Measurements from ENCODE around the gene HMHB1.
A peak's percentile ranks its signal among the peaks of the same experiment; 100 is the strongest.

DNA sequence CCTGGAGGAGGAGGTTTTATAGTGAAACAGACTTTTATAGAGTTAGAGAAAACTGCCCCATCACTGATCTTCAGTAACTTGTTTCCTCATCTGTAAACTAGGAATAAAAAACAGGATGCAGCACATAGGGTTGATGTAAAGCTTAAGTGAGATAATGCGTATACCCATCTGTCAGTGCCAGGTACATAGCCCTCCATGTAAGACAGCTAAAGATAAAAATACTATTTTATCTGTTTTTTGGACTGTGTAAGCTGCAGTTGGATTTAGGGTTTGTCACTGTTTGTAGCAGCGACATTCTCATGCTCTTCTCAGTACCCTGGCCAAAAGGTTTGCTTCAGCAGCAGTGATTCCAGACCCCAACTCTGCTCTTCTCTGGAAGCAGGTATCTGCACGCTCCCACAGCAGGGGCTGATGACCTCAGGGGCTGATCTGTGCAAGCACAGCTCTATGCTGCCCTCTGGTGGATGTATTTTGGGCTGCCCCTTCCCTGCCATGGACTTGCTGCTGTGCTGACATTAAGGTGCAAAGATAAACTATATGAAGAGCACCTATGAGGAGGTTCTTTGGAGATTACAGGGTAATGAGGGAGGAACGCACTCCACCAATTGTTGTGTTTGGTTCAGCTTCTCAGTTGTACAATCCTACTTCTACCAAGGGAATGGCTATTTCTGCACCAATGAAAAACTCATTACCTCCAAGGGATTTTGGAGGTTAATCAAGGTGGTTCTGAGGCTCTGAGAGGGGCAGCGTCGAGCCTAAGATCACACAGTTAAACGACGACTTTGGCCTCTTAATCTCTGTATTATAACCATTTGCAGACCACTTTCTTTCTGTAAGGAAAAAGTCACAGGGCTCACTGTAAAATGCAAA, 13.1 kb downstream of the HMHB1 start:
- TF ChIP-seq, protein P1, sequence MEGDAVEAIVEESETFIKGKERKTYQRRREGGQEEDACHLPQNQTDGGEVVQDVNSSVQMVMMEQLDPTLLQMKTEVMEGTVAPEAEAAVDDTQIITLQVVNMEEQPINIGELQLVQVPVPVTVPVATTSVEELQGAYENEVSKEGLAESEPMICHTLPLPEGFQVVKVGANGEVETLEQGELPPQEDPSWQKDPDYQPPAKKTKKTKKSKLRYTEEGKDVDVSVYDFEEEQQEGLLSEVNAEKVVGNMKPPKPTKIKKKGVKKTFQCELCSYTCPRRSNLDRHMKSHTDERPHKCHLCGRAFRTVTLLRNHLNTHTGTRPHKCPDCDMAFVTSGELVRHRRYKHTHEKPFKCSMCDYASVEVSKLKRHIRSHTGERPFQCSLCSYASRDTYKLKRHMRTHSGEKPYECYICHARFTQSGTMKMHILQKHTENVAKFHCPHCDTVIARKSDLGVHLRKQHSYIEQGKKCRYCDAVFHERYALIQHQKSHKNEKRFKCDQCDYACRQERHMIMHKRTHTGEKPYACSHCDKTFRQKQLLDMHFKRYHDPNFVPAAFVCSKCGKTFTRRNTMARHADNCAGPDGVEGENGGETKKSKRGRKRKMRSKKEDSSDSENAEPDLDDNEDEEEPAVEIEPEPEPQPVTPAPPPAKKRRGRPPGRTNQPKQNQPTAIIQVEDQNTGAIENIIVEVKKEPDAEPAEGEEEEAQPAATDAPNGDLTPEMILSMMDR (conservative IDR thresholded peaks at IDR 0.05; ENCODE audit: low read length) = peak; percentile 97
- TF ChIP-seq EZH2phosphoT487 (IDR thresholded peaks at IDR 0.05; ENCODE audit: borderline replicate concordance, low read depth, low read length) = no peak

Data from OCI-LY7 (cell line).